Measurements from ENCODE around the gene U2AF1L4.
"Not testable (repeated sequence)": the region's sequence is repeated elsewhere in the genome, so short reads cannot be mapped to it uniquely, and the experiment has no call there.

U2AF1L4 gene

GRCh38 chr19:35781650-35782049 lies 36.4 kb upstream of the U2AF1L4 start:
- in situ Hi-C loops (cut with MboI; ENCODE audit: low sequenced_read_pairs), result no loop called here

GRCh38 chr19:35780717-35781116 lies 35.5 kb upstream of the U2AF1L4 start:
- in situ Hi-C loops (cut with MboI; ENCODE audit: low sequenced_read_pairs), result no loop called here

- in situ Hi-C loops (cut with MboI; ENCODE audit: low sequenced_read_pairs), result no loop called here
These were observed 34.8 kb upstream of the U2AF1L4 start for GRCh38 chr19:35780058-35780457.

GRCh38 chr19:35779033-35779432 lies 33.8 kb upstream of the U2AF1L4 start:
- in situ Hi-C loops (cut with MboI; ENCODE audit: low sequenced_read_pairs), result no loop called here

- in situ Hi-C loops (cut with MboI; ENCODE audit: low sequenced_read_pairs), result no loop called here
These were observed 32.7 kb upstream of the U2AF1L4 start for GRCh38 chr19:35777961-35778360.

GRCh38 chr19:35777086-35777841 lies 32.0 kb upstream of the U2AF1L4 start:
- in situ Hi-C loops (cut with MboI; ENCODE audit: low sequenced_read_pairs), result no loop called here

GRCh38 chr19:35776102-35776788 lies 31.0 kb upstream of the U2AF1L4 start:
- in situ Hi-C loops (cut with MboI; ENCODE audit: low sequenced_read_pairs), result no loop called here

GRCh38 chr19:35775298-35776101 lies 30.3 kb upstream of the U2AF1L4 start, which contains the start of gene ARHGAP33:
ARHGAP33 (plus strand) TSS chr19:35775564; CDS start chr19:35775659, 95 bp downstream.
- in situ Hi-C loops (cut with MboI; ENCODE audit: low sequenced_read_pairs), result no loop called here

GRCh38 chr19:35775046-35775297 lies 29.8 kb upstream of the U2AF1L4 start:
- in situ Hi-C loops (cut with MboI; ENCODE audit: low sequenced_read_pairs), result no loop called here

GRCh38 chr19:35774274-35775045 lies 29.2 kb upstream of the U2AF1L4 start:
- in situ Hi-C loops (cut with MboI; ENCODE audit: low sequenced_read_pairs), result no loop called here

GRCh38 chr19:35773020-35773806 lies 28.0 kb upstream of the U2AF1L4 start:
- in situ Hi-C loops (cut with MboI; ENCODE audit: low sequenced_read_pairs), result no loop called here

GRCh38 chr19:35772362-35772761 lies 27.1 kb upstream of the U2AF1L4 start:
- in situ Hi-C loops (cut with MboI; ENCODE audit: low sequenced_read_pairs), result not testable (repeated sequence)

- in situ Hi-C loops (cut with MboI; ENCODE audit: low sequenced_read_pairs), result no loop called here
These were observed 22.8 kb upstream of the U2AF1L4 start for GRCh38 chr19:35768082-35768421.

- in situ Hi-C loops (cut with MboI; ENCODE audit: low sequenced_read_pairs), result no loop called here
These were observed 22.3 kb upstream of the U2AF1L4 start for GRCh38 chr19:35767288-35768081.

- in situ Hi-C loops (cut with MboI; ENCODE audit: low sequenced_read_pairs), result no loop called here
These were observed 21.4 kb upstream of the U2AF1L4 start for GRCh38 chr19:35766571-35767104.

- in situ Hi-C loops (cut with MboI; ENCODE audit: low sequenced_read_pairs), result no loop called here
These were observed 19.5 kb upstream of the U2AF1L4 start for GRCh38 chr19:35764432-35765315.

GRCh38 chr19:35760711-35761349 lies 15.6 kb upstream of the U2AF1L4 start:
- in situ Hi-C loops (cut with MboI; ENCODE audit: low sequenced_read_pairs), result no loop called here

- in situ Hi-C loops (cut with MboI; ENCODE audit: low sequenced_read_pairs), result no loop called here
These were observed 14.5 kb upstream of the U2AF1L4 start for GRCh38 chr19:35759697-35760096.

All from hTERT RPE-1 (cell line).